ENCODE results near the gene NLRP6. TPM values are rescaled to one million over a fixed set of nuclear protein-coding genes. Genes with fewer than 3 reads are reported as not detected.
A peak's percentile ranks its signal among the peaks of the same experiment; 100 is the strongest.
"Not testable (repeated sequence)": the region's sequence is repeated elsewhere in the genome, so short reads cannot be mapped to it uniquely, and the experiment has no call there.

Gene NLRP6
- polyA plus RNA-seq, 3 donors, result 0.10 to 0.51 (median 0.24) TPM

- Histone ChIP-seq H3K79me2 (ENCODE audit: insufficient read depth, low read length) (peaks cover 10% of the 10 kb centered on the region), H4K20me1 (ENCODE audit: insufficient read depth, low read length) (no peaks in the 10 kb centered on the region), H3K4me3 (replicated peaks in 1 of 3; ENCODE audit: low read depth in 2 of 3, low read length in 3 of 3) (peak within 1 kb of the TSS; percentile 8 to 60 (median 17)), H3K27ac (ENCODE audit: low read depth in 1 of 2, low read length in 2 of 2) (peak within 1 kb of the TSS in 1 of 2 donors; percentile 26), H3K4me1 (ENCODE audit: control insufficient read depth in 1 of 2, insufficient read depth in 2 of 2, low read length in 2 of 2) (peaks cover 46 to 60% of the 10 kb centered on the region in 2 donors), H3K9ac (ENCODE audit: insufficient read depth, low read length, poor library complexity, severe bottlenecking) (peak within 1 kb of the TSS; percentile 32), H2AFZ (ENCODE audit: insufficient read depth, low read depth, low read length, poor library complexity, severe bottlenecking) (no peak within 1 kb of the TSS), H3K36me3 (replicated peaks in 1 of 2; ENCODE audit: control insufficient read depth in 1 of 2, insufficient read depth in 2 of 2, low read length in 2 of 2) (no peaks in the 10 kb centered on the region), H3K9me3 (replicated peaks in 1 of 2; ENCODE audit: control insufficient read depth in 1 of 2, insufficient read depth in 1 of 2, low read length in 2 of 2) (no peaks in the 10 kb centered on the region), H3K27me3 (ENCODE audit: control insufficient read depth in 2 of 2, insufficient read depth in 2 of 2, low read length in 2 of 2) (peaks cover 8 to 46% of the 10 kb centered on the region in 2 donors), H3K4me2 (replicated peaks; ENCODE audit: extremely low read depth, low read length, poor library complexity, severe bottlenecking) (peak within 1 kb of the TSS; percentile 65)
- H3K27me3 Mint-ChIP-seq (ENCODE audit: low read depth in 3 of 3), result peaks cover 22 to 46% (median 42%) of the 10 kb centered on the region in 3 donors
- peaks cover 12 to 17% of the 10 kb centered on the region in 2 donors for H3K36me3 Mint-ChIP-seq
- peak within 1 kb of the TSS; percentile 57 to 77 (median 69) for H3K27ac Mint-ChIP-seq
- H3K4me3 Mint-ChIP-seq, result peak within 1 kb of the TSS; percentile 73 to 90
- intact Hi-C loops (cut with micrococcal nuclease), result no loop called here
- peaks cover 41% of the 10 kb centered on the region for H3K4me1 Mint-ChIP-seq
- peaks cover 0 to 6% (median 1%) of the 10 kb centered on the region in 7 donors for H3K9me3 Mint-ChIP-seq
- DNase-seq, result peak in 2 of 3 donors; percentile 45 to 49
- no peak for TF ChIP-seq CTCF (IDR thresholded peaks at IDR 0.05)
- 0% methylated on average over 6 of the region's 18 CpGs for WGBS (ENCODE audit: insufficient coverage)
Measured at GRCh38 chr11:313787-314553, 35.8 kb downstream of the NLRP6 start, which contains the start of gene IFITM1. Gene IFITM1 (plus strand): TSS chr11:314040. CDS start chr11:314171, 131 bp downstream.

DNA sequence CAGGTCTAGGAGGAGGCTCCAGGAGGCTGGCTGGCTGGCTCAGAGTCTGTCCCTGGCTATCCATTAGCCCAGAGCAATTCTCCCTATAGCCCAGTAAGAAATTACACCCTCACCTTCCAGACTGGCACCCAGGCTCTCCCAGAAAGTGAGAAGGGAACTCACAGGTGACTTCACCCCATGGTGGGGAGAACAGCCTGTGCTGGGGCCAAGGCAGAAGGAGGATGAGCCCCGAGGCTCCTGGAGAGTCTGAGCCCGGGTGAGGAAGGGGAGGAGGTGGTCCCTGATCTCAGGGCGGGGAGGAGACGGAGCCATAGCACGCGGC is 36.3 kb downstream of the NLRP6 start:
- peak overlapping the region; percentile 65 for H3K4me2 ChIP-seq (replicated peaks; ENCODE audit: extremely low read depth, low read length, poor library complexity, severe bottlenecking)
- not testable (repeated sequence) for DNase-seq
- peak overlapping the region; percentile 32 for H3K9ac ChIP-seq (ENCODE audit: insufficient read depth, low read length, poor library complexity, severe bottlenecking)

More for the DNA sequence above, 36.3 kb downstream of the NLRP6 start:
- peaks cover 43 to 58% of the 10 kb centered on the region in 2 donors for H3K4me1 ChIP-seq (ENCODE audit: control insufficient read depth in 1 of 2, insufficient read depth in 2 of 2, low read length in 2 of 2)
- H3K9me3 Mint-ChIP-seq; H3K9me3 ChIP-seq (replicated peaks in 1 of 2; ENCODE audit: control insufficient read depth in 1 of 2, insufficient read depth in 1 of 2, low read length in 2 of 2); H3K27ac ChIP-seq (ENCODE audit: low read depth in 1 of 2, low read length in 2 of 2); intact Hi-C loops (cut with micrococcal nuclease); H3K36me3 ChIP-seq (replicated peaks in 1 of 2; ENCODE audit: control insufficient read depth in 1 of 2, insufficient read depth in 2 of 2, low read length in 2 of 2); H2AFZ ChIP-seq (ENCODE audit: insufficient read depth, low read depth, low read length, poor library complexity, severe bottlenecking); H4K20me1 ChIP-seq (ENCODE audit: insufficient read depth, low read length); H3K79me2 ChIP-seq (ENCODE audit: insufficient read depth, low read length): not testable (repeated sequence)
- peaks cover 24 to 51% (median 45%) of the 10 kb centered on the region in 3 donors for H3K27me3 Mint-ChIP-seq (ENCODE audit: low read depth in 3 of 3)
- peak overlapping the region in 2 of 7 donors; percentile 69 to 73 for H3K27ac Mint-ChIP-seq
- WGBS (ENCODE audit: insufficient coverage), result no CpG with 5 or more reads among the region's 6 CpGs
- H3K4me1 Mint-ChIP-seq, result peaks cover 38% of the 10 kb centered on the region
- peaks cover 8 to 48% of the 10 kb centered on the region in 2 donors for H3K27me3 ChIP-seq (ENCODE audit: control insufficient read depth in 2 of 2, insufficient read depth in 2 of 2, low read length in 2 of 2)
- peaks cover 10 to 12% of the 10 kb centered on the region in 2 donors for H3K36me3 Mint-ChIP-seq
- H3K4me3 Mint-ChIP-seq, result peak overlapping the region; percentile 73 to 90
- peak overlapping the region; percentile 8 to 60 (median 17) for H3K4me3 ChIP-seq (replicated peaks in 1 of 3; ENCODE audit: low read depth in 2 of 3, low read length in 3 of 3)

Measured in CD14-positive monocyte (primary cell).